Sigmoid colon (tissue), 7 donors: ENCODE data around the gene DSE. TPM values are rescaled to one million over a fixed set of nuclear protein-coding genes. Genes with fewer than 3 reads are reported as not detected.
A peak's percentile ranks its signal among the peaks of the same experiment; 100 is the strongest.

Experiments used
- DNase-seq: peaks from one replicate; pipeline ENCODE4 v3.0.0-alpha.2; 2019
- H3K27ac ChIP-seq, 4 donors: fragments of 200-600 bp; sonication (generic); one replicate each; pipeline ENCODE4 v1.5.1; 2016 to 2019; ENCODE audit warnings: mild to moderate bottlenecking in 1 of 4
- H3K27me3 ChIP-seq, 3 donors: fragments of 200-600 bp; sonication (generic); one replicate each; pipeline ENCODE4 v1.5.1; 2019; ENCODE audit warnings: mild to moderate bottlenecking in 1 of 3
- H3K36me3 ChIP-seq, 4 donors: fragments of 200-600 bp; sonication (generic); one replicate each; pipeline ENCODE4 v1.5.1; 2016 to 2019
- H3K4me1 ChIP-seq, 4 donors: fragments of 200-600 bp; sonication (generic); one replicate each; pipeline ENCODE4 v1.5.1; 2017 to 2019
- H3K4me3 ChIP-seq, 4 donors: fragments of 200-600 bp; sonication (generic); one replicate each; pipeline ENCODE4 v1.5.1; 2017 to 2019; ENCODE audit warnings: mild to moderate bottlenecking in 2 of 4, moderate library complexity in 1 of 4
- H3K9me3 ChIP-seq, 4 donors: fragments of 200-600 bp in 3 of 4; sonication (generic) in 3 of 4; one replicate each; pipeline versions ENCODE4 v1.5.1 to v1.6.1; 2013 to 2019
- EP300 ChIP-seq, 4 donors: sonication (generic); formaldehyde crosslinking; IDR thresholded peaks; one replicate each; pipeline ENCODE4 v1.6.1; 2017; ENCODE audit warnings: antibody characterized with exemption in 4 of 4
- POLR2A ChIP-seq, 2 donors: fragments of 450-650 bp; IDR thresholded peaks; one replicate each; pipeline ENCODE4 v1.6.1; 2016; ENCODE audit warnings: antibody characterized with exemption in 2 of 2, mild to moderate bottlenecking in 2 of 2, moderate library complexity in 2 of 2
- POLR2AphosphoS5 ChIP-seq, 4 donors: sonication (generic); formaldehyde crosslinking; IDR thresholded peaks; one replicate each; pipeline ENCODE4 v1.6.1; 2017; ENCODE audit warnings: antibody characterized with exemption in 4 of 4
- WGBS, 2 donors: extraction: QIAGEN DNeasy Blood & Tissue Kit; methylation state at CpG; one replicate each; pipeline ENCODE4 v1.1.7; 2013; 5-methylcytosine and 5-hydroxymethylcytosine counted together
- intact Hi-C: fragments of 100-400 bp; cut with DNase I; formaldehyde crosslinking; loops from one replicate; pipeline ENCODE4 v1.15.1; 2023
- polyA plus RNA-seq, 3 donors: library from polyadenylated mRNA; stranded (reverse); fragments of 200-250 nt; gene quantifications; one replicate each; pipeline ENCODE4 v1.2.3, GENCODE V29; 2013
- total RNA-seq, 4 donors: library from RNA; depleted of rRNA; stranded (reverse); fragments of >200 nt; gene quantifications; one replicate each; pipeline ENCODE4 v1.1.0, GENCODE V29; 2016
- TF ChIP-seq, protein P1 (sequence below), 4 experiments: fragments of 450-650 bp in 3 of 4; fragments of 200-600 bp in 1 of 4; IDR thresholded peaks; one replicate each; pipeline ENCODE4 v1.5.1; 2016 to 2019; ENCODE audit warnings: antibody characterized with exemption in 4 of 4, mild to moderate bottlenecking in 3 of 4, moderate library complexity in 2 of 4
- donor health status: healthy with polysubstance abuse.
- donor health status: Bipolar disorder and iron deficiency.
- donor health status: healthy.

Gene DSE
- total and polyA plus RNA-seq, 7 donors = 2.5 to 29.5 (median 17.9) TPM

DNA sequence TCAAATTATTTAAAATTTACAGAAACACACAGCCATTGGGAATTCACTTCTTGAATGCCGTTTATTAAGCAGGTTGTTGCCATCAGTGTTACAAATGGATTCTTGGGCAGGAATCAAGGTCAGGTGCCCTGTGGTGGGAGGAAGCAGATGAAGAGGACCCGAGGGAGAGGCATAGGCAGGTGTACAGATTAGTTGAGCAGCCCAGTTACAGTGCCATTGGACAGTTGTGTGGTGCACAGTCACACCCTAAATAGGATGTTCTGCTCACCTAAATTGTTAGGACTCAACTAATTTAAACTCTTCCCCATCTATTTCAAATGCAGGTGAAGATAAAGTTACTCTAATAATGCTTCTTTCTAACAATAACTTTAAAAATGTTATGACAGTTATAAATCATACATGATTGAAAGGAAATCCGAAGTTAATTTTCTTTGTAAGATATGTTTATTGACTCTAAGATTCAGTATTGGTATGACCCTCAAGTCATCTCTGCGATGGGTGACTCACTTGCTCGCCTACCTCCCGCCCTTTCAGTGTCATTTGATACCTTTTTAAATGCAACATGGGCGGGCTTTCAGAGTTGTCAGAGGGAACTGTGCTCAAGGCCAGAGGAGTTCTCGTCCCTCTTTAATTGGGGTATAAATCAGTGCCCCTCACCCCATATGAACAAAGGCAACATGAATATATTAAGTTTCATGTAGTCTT is 35.1 kb downstream of the DSE start:
- intact Hi-C loops = no loop called here
- no peaks in the 10 kb centered on the region for H3K9me3 ChIP-seq
- DNase-seq = no peak
- no peaks in the 10 kb centered on the region for H3K27me3 ChIP-seq
- no peaks in the 10 kb centered on the region for H3K36me3 ChIP-seq
- peak overlapping the region; percentile 39 to 58 (median 50) for H3K27ac ChIP-seq
- 70 to 77% methylated on average over 8 of the region's 8 CpGs for WGBS, 2 donors
- H3K4me3 ChIP-seq = no peak overlapping the region
- H3K4me1 ChIP-seq = peaks cover 0 to 12% (median 5%) of the 10 kb centered on the region in 4 donors
- TF ChIP-seq POLR2AphosphoS5 (IDR thresholded peaks at IDR 0.05) = no peak
- no peak for TF ChIP-seq POLR2A (IDR thresholded peaks at IDR 0.05)

DNA sequence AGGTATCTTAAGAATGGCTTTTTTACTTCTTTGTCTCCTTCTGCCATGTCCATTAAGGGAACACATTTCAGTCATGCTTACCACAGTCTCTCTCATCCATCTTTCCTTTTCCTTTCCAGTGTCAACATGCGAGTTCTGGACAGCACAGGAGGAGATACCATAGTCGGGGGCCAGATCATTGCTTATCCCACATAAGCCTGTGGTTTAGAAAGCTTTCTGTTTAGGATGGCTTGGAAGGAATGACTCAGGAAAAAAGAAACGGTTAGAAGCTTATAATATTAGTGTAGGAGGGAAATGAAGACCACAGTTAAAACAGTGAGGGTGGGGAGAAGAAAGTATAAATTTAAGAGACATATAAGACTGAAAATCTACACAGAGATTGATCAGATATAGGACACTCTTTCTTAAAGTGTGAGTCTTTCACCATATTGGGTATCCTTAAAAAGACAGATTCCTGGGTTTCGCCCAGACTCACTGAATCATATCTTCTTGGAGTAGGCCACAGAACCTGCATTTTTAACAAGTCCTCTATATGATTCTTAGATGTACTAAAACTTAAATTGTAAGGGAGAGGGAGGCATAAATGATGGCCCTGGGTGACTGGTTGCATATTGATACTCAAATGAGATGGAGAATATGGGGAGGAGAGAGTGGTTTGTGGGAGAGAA is 36.1 kb downstream of the DSE start:
- peaks cover 0 to 22% (median 15%) of the 10 kb centered on the region in 4 donors for H3K4me1 ChIP-seq
- intact Hi-C loops = no loop called here
- H3K27me3 ChIP-seq = no peaks in the 10 kb centered on the region
- H3K36me3 ChIP-seq = no peaks in the 10 kb centered on the region
- no peak overlapping the region for H3K4me3 ChIP-seq
- DNase-seq = no peak
- no peak for TF ChIP-seq POLR2AphosphoS5 (IDR thresholded peaks at IDR 0.05)
- no peak for TF ChIP-seq POLR2A (IDR thresholded peaks at IDR 0.05)
- TF ChIP-seq, protein P1, sequence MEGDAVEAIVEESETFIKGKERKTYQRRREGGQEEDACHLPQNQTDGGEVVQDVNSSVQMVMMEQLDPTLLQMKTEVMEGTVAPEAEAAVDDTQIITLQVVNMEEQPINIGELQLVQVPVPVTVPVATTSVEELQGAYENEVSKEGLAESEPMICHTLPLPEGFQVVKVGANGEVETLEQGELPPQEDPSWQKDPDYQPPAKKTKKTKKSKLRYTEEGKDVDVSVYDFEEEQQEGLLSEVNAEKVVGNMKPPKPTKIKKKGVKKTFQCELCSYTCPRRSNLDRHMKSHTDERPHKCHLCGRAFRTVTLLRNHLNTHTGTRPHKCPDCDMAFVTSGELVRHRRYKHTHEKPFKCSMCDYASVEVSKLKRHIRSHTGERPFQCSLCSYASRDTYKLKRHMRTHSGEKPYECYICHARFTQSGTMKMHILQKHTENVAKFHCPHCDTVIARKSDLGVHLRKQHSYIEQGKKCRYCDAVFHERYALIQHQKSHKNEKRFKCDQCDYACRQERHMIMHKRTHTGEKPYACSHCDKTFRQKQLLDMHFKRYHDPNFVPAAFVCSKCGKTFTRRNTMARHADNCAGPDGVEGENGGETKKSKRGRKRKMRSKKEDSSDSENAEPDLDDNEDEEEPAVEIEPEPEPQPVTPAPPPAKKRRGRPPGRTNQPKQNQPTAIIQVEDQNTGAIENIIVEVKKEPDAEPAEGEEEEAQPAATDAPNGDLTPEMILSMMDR (IDR thresholded peaks at IDR 0.05) = no peak
- H3K27ac ChIP-seq = no peak overlapping the region
- WGBS, 2 donors = 63 to 79% methylated on average over 4 of the region's 4 CpGs
- no peaks in the 10 kb centered on the region for H3K9me3 ChIP-seq

DNA sequence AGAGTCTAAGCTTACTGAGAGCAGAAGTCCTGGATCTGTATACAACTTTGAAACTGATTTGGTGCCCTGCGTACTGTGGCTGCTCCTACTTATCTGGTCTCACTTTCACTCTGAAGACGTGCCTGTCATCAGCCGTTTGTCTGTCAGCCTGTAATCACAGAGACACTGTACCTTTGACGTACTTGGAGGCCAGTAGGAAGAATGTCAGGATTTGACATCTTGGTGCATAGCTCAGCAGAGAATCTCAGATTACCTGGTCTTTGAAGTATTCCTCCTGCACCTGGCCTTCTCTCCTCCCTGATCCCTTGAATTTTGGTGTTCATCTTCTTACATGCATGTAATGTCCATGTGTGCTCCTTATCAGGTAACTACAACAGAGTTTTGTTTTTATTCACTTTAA is 37.7 kb downstream of the DSE start:
- 83 to 89% methylated on average over 4 of the region's 4 CpGs for WGBS, 2 donors
- DNase-seq = no peak

DNA sequence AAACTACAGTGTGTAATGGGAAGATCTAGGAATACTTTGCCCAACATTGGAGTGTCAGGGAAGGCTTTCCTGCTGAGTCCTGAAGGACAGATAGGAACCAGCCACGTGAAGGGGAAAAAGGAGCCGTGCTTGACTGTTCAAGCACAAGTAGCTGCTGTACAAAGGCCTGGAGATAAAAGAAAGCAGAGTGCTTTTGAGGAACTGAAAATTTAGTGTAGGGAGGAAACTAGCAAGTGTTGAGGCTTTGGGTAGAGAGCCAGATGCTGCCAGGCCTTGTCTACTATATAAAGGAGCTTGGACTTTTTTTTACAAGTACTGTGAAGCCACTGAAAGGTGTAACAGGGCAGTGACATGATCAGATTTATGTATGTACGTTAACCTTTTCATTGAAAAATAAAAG is 39.0 kb downstream of the DSE start:
- WGBS, 2 donors = 56 to 83% methylated on average over 3 of the region's 3 CpGs
- no peaks in the 10 kb centered on the region for H3K27me3 ChIP-seq
- no peak for DNase-seq
- peaks cover 0 to 30% (median 16%) of the 10 kb centered on the region in 4 donors for H3K4me1 ChIP-seq
- H3K4me3 ChIP-seq = no peak overlapping the region
- H3K9me3 ChIP-seq = no peaks in the 10 kb centered on the region
- H3K27ac ChIP-seq = no peak overlapping the region
- TF ChIP-seq POLR2AphosphoS5 (IDR thresholded peaks at IDR 0.05) (no peak), POLR2A (IDR thresholded peaks at IDR 0.05) (no peak), EP300 (IDR thresholded peaks at IDR 0.05) (no peak)
- TF ChIP-seq, protein P1 (IDR thresholded peaks at IDR 0.05) = no peak
- no peaks in the 10 kb centered on the region for H3K36me3 ChIP-seq
- intact Hi-C loops = no loop called here

More for the DNA sequence above, 37.7 kb downstream of the DSE start:
- no peaks in the 10 kb centered on the region for H3K27me3 ChIP-seq
- no peak overlapping the region for H3K4me3 ChIP-seq
- no peaks in the 10 kb centered on the region for H3K36me3 ChIP-seq
- peaks cover 0 to 30% (median 18%) of the 10 kb centered on the region in 4 donors for H3K4me1 ChIP-seq
- intact Hi-C loops = no loop called here
- no peaks in the 10 kb centered on the region for H3K9me3 ChIP-seq
- H3K27ac ChIP-seq = no peak overlapping the region
- TF ChIP-seq POLR2A (IDR thresholded peaks at IDR 0.05) (no peak), POLR2AphosphoS5 (IDR thresholded peaks at IDR 0.05) (no peak), EP300 (IDR thresholded peaks at IDR 0.05) (no peak)
- TF ChIP-seq, protein P1 (IDR thresholded peaks at IDR 0.05) = no peak

DNA sequence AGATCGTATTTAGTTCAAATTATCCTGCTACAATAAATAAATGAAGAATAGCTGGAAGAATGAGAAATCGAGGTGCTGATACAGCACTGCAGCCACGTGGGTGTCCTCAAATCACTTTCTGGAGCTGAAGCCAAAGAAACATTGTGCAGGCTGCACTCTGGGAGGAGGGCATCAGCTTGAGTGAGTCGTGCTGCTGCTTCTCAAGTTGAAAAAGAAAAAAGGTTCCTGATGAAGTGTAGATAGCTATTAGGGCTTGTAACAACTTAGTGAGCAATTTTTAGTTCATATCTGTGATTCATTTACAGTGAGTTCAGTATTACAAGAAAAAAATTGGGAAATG is 40.5 kb downstream of the DSE start:
- Histone ChIP-seq H3K4me1 (peaks cover 0 to 20% (median 13%) of the 10 kb centered on the region in 4 donors), H3K4me3 (no peak overlapping the region), H3K27me3 (no peaks in the 10 kb centered on the region), H3K9me3 (no peaks in the 10 kb centered on the region), H3K36me3 (no peaks in the 10 kb centered on the region), H3K27ac (peak overlapping the region in 1 of 4 donors; percentile 43)
- intact Hi-C loops = no loop called here
- WGBS, 2 donors = 23 to 27% methylated on average over 4 of the region's 4 CpGs
- TF ChIP-seq POLR2A (IDR thresholded peaks at IDR 0.05) (no peak), POLR2AphosphoS5 (IDR thresholded peaks at IDR 0.05) (peak in 2 of 4 donors; percentile 25 to 28)
- DNase-seq = no peak
